Duodenal mucosa (tissue), 2 donors: ENCODE data around the gene ATP12A.
A peak's percentile ranks its signal among the peaks of the same experiment; 100 is the strongest.

ENCODE experiments used
- H3K27ac ChIP-seq: one replicate; pipeline ENCODE4 v1.7.0; 2013; ENCODE audit warnings: low read depth, low read length
- H3K27me3 ChIP-seq, 2 donors: one replicate each; pipeline ENCODE4 v1.7.0; 2013; ENCODE audit warnings: low read length in 2 of 2, control low read depth in 1 of 2; ENCODE audit not compliant: insufficient read depth in 2 of 2, control insufficient read depth in 1 of 2
- H3K36me3 ChIP-seq, 2 donors: one replicate each; pipeline ENCODE4 v1.7.0; 2013; ENCODE audit warnings: low read length in 2 of 2, control low read depth in 1 of 2; ENCODE audit not compliant: insufficient read depth in 2 of 2, control insufficient read depth in 1 of 2
- H3K4me1 ChIP-seq, 2 donors: one replicate each; pipeline ENCODE4 v1.7.0; 2013; ENCODE audit warnings: low read length in 2 of 2, control low read depth in 1 of 2; ENCODE audit not compliant: insufficient read depth in 2 of 2, control insufficient read depth in 1 of 2
- H3K4me3 ChIP-seq, 2 donors: one replicate each; pipeline ENCODE4 v1.7.0; 2013; ENCODE audit warnings: low read length in 2 of 2, low read depth in 1 of 2
- H3K9ac ChIP-seq, 2 donors: one replicate each; pipeline ENCODE4 v1.7.0; 2013; ENCODE audit warnings: low read length in 2 of 2, low read depth in 1 of 2
- H3K9me3 ChIP-seq, 2 donors: one replicate each; pipeline ENCODE4 v1.7.0; 2013; ENCODE audit warnings: low read length in 2 of 2, control low read depth in 1 of 2; ENCODE audit not compliant: control insufficient read depth in 1 of 2

The ATP12A gene

DNA sequence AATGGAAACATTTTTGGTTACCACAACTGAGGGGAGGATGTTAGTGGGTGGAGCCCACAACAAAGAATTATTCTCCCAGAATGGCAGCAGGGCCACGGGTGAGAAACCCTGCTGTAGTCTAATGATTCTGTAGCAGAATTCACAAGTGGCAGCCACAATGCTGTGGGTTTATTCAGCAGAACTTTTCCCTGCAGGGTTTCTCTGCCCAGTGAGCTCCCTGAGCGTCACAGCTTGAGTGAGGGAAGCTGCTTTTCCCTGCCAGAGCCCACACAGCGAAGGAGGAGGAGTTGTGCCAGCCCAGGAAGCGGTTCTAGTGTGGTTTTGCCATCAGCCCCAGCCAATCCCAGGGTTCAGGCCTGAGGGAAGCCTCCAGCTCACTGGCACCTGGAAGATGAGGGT lies 4.4 kb downstream of the ATP12A start:
- Histone ChIP-seq H3K9ac (no peak overlapping the region), H3K27me3 (peaks cover 15 to 23% of the 10 kb centered on the region in 2 donors), H3K27ac (no peak overlapping the region), H3K9me3 (no peaks in the 10 kb centered on the region), H3K36me3 (no peaks in the 10 kb centered on the region), H3K4me3 (no peak overlapping the region), H3K4me1 (peaks cover 5 to 8% of the 10 kb centered on the region in 2 donors)

DNA sequence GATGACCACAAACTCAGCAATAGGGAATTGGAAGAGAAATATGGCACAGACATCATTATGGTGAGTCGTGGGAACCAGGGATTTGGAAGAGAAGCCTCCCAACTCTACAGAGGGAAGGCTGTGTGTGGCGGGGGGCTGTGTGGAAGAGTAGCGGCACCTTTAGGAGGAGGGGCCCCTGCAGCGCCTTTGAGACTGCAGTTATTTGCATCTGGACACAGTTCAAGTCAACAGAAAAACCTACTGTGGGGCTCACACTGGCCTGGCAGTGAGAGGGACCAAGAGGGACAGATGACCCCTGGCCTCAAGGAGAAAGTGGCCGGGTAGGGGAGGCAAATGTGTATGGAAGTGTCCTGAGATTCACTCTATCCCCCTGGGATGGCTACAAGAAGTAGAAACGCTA lies 5.1 kb downstream of the ATP12A start:
- Histone ChIP-seq H3K9me3 (no peaks in the 10 kb centered on the region), H3K27me3 (peaks cover 10 to 17% of the 10 kb centered on the region in 2 donors), H3K4me1 (peaks cover 5% of the 10 kb centered on the region in 2 donors), H3K27ac (no peak overlapping the region), H3K4me3 (no peak overlapping the region), H3K36me3 (no peaks in the 10 kb centered on the region), H3K9ac (no peak overlapping the region)

DNA sequence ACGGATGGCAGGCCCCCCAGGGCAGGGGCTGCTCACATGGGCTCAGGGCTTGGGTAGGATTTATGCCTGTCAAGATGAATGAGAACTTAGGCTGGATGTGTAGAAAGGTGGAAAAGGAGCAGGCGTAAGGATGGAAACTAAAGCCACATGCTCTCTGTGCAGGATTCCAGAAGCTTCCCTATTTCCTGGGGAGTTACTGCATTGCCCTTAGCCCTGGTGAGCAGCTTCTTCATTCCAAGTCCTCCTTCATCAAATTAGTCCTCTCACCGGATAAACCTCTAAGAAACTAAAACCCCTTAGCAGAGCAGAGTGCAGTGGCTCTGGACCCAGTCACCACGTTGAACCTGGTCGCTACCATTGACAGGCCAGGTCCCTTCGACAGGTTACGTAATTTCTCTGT lies 7.4 kb downstream of the ATP12A start:
- peaks cover 0 to 6% of the 10 kb centered on the region in 2 donors for H3K27me3 ChIP-seq
- H3K9ac ChIP-seq, result no peak overlapping the region
- no peak overlapping the region for H3K27ac ChIP-seq
- no peaks in the 10 kb centered on the region for H3K36me3 ChIP-seq
- peaks cover 5% of the 10 kb centered on the region in 2 donors for H3K4me1 ChIP-seq
- no peaks in the 10 kb centered on the region for H3K9me3 ChIP-seq
- H3K4me3 ChIP-seq, result no peak overlapping the region

DNA sequence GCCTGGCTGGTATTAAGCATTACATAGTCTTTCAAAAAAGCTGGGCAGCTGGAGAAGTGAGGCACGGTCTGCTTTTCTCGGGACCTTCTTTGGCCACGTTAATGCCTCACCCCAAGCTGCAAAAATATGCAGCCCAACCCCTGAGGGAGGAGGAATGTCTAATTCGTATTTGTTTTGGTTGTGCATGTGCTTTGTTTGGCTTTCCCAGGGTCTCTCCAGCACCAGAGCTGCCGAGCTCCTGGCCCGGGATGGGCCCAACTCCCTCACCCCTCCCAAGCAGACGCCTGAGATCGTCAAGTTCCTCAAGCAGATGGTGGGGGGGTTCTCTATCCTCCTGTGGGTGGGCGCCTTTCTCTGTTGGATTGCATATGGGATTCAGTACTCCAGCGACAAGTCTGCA lies 7.9 kb downstream of the ATP12A start:
- peaks cover 0 to 6% of the 10 kb centered on the region in 2 donors for H3K27me3 ChIP-seq
- H3K4me3 ChIP-seq, result no peak overlapping the region
- H3K4me1 ChIP-seq, result peaks cover 5% of the 10 kb centered on the region in 2 donors
- H3K27ac ChIP-seq, result no peak overlapping the region
- no peak overlapping the region for H3K9ac ChIP-seq
- H3K36me3 ChIP-seq, result no peaks in the 10 kb centered on the region
- H3K9me3 ChIP-seq, result no peaks in the 10 kb centered on the region

DNA sequence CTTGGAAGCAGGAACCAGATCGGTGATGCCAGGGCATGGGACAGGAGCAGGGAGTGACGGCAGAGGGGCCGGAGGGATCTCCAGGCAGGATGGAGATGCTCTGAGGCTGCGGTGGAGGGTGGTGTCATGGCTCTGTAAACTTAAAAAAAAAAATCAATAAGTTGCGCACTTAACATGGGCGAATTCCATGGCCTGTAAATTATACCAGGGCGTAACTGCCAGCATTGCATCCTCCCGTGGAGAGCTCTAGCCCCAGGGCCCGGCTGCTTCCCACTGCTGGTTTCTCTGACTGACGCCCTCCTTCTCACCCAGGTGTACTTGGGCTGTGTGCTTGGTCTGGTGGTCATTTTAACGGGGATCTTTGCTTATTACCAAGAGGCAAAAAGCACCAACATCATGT lies 8.7 kb downstream of the ATP12A start:
- Histone ChIP-seq H3K27me3 (peaks cover 0 to 6% of the 10 kb centered on the region in 2 donors), H3K27ac (no peak overlapping the region), H3K9me3 (no peaks in the 10 kb centered on the region), H3K4me3 (no peak overlapping the region), H3K4me1 (peaks cover 1 to 8% of the 10 kb centered on the region in 2 donors), H3K9ac (no peak overlapping the region), H3K36me3 (no peaks in the 10 kb centered on the region)

DNA sequence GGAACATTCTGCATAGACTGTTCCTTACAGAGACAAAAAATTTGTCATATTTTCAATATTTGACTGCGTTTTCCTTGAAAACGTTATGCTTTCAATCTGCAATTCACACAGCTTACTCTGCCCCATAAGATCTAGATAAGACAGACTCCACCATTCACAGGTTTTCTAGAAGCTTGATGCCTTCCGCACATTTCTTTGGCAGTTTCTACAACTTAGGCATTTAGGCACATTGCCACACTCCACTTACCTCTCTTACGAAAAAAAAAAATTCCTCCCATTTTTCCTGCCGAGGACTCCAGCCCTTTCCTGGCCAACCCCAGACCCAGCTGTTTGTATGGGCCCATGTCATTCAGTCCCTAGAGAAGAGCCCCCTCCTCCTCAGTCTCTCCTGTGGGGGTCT lies 11.2 kb downstream of the ATP12A start:
- Histone ChIP-seq H3K9ac (no peak overlapping the region), H3K4me1 (peaks cover 0 to 4% of the 10 kb centered on the region in 2 donors), H3K4me3 (no peak overlapping the region), H3K27ac (no peak overlapping the region), H3K27me3 (peaks cover 0 to 6% of the 10 kb centered on the region in 2 donors), H3K36me3 (no peaks in the 10 kb centered on the region), H3K9me3 (no peaks in the 10 kb centered on the region)

DNA sequence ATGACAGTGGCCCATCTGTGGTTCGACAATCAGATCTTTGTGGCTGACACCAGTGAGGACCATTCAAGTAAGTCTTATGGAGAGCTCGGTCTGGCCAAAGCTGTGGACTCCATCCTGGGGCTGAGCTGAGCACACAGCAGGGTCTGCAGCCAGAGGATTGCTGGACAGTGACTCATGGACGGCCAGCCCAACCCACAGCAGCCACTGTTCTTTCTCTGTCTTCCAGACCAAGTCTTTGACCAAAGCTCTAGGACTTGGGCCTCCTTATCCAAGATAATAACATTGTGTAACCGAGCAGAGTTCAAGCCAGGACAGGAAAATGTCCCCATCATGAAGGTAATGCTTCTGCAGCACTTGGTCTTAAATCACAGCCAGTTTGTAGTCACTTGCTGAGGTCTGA lies 12.4 kb downstream of the ATP12A start:
- Histone ChIP-seq H3K36me3 (no peaks in the 10 kb centered on the region), H3K27me3 (peaks cover 0 to 6% of the 10 kb centered on the region in 2 donors), H3K4me1 (peaks cover 0 to 4% of the 10 kb centered on the region in 2 donors), H3K27ac (no peak overlapping the region), H3K9ac (no peak overlapping the region), H3K4me3 (no peak overlapping the region), H3K9me3 (no peaks in the 10 kb centered on the region)

DNA sequence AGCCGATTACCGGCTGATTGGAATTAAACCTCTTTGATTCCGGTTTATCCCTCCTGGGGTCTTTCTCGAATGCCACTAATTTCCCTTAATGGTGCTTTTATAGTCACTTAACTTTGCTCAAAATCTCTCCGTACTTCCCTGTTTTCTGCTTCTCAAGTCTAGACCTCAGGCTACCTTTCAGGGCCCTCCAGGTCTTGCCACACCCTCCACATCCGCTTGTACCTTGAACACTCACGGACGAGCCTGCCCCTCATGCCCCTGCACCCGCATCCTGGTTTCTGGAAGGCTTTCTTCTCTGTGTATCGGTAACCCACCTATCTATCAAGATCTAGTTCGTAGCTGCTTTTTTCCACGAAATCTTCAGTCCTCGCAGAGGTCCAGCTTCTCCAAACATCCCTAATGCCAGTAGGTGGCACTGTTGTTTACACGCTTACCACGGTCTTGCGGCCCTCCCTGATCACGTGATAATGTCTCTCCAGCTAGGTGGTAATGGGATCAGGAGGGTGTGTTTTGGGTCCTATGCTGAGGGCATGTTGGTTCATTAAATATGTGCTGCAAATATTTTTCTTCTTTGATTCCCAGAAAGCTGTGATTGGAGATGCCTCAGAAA lies 13.8 kb downstream of the ATP12A start:
- H3K9ac ChIP-seq, result no peak overlapping the region
- peak overlapping the region in 1 of 2 donors; percentile 10 for H3K4me3 ChIP-seq
- no peaks in the 10 kb centered on the region for H3K9me3 ChIP-seq
- no peaks in the 10 kb centered on the region for H3K36me3 ChIP-seq
- peaks cover 0 to 2% of the 10 kb centered on the region in 2 donors for H3K27me3 ChIP-seq
- no peak overlapping the region for H3K27ac ChIP-seq
- peaks cover 0 to 4% of the 10 kb centered on the region in 2 donors for H3K4me1 ChIP-seq

DNA sequence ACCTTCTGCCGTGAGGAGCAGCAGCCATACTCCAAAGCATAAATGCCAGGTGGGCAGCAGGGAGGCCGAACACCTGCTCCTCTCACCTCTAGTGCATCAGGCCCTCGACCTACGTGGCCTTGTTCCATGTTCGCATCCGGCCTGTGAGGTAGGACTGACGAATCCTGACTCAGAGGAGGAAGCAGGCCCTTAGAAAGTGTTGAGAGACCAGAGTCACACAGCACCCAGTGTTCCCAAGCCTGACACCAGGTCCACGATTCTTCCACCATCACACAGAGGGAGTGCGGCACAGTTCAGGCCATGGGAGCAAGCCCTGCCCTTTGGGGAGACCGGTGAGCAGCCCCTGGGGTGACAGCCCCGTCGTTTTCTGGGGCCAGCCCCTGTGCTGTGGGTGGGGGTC lies 14.7 kb downstream of the ATP12A start:
- Histone ChIP-seq H3K4me1 (peaks cover 0 to 4% of the 10 kb centered on the region in 2 donors), H3K9ac (no peak overlapping the region), H3K27me3 (no peaks in the 10 kb centered on the region), H3K27ac (no peak overlapping the region), H3K9me3 (no peaks in the 10 kb centered on the region), H3K36me3 (no peaks in the 10 kb centered on the region), H3K4me3 (no peak overlapping the region)

DNA sequence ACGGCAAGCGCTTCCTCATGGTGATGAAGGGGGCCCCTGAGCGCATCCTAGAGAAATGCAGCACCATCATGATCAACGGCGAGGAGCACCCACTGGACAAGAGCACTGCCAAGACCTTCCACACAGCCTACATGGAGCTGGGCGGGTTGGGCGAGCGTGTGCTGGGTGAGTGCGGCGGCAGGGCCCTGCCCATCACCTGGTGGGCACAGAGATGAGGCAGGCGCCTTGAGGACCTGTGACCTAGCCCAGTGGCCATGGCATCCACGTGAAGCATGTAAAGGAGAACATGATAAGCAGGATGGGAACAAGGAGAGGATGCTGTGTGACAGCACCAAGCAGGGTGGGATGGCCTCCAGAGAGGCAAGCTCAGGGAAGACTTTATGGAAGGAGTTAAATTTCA lies 18.5 kb downstream of the ATP12A start:
- no peak overlapping the region for H3K9ac ChIP-seq
- no peak overlapping the region for H3K4me3 ChIP-seq
- no peak overlapping the region for H3K27ac ChIP-seq
- H3K4me1 ChIP-seq, result peaks cover 0 to 4% of the 10 kb centered on the region in 2 donors
- H3K9me3 ChIP-seq, result no peaks in the 10 kb centered on the region
- no peaks in the 10 kb centered on the region for H3K36me3 ChIP-seq
- no peaks in the 10 kb centered on the region for H3K27me3 ChIP-seq
